Vagina (tissue), 2 donors: Measurements from ENCODE around the gene S100A9. TPM values are rescaled to one million over a fixed set of nuclear protein-coding genes. Genes with fewer than 3 reads are reported as not detected.
A peak's percentile ranks its signal among the peaks of the same experiment; 100 is the strongest.

Experiments
- DNase-seq, 2 donors: peaks; one replicate each; pipeline ENCODE4 v3.0.0-alpha.2; 2017; ENCODE audit errors: extremely low spot score in 2 of 2
- H3K27ac ChIP-seq: fragments of 200-600 bp; sonication (generic); one replicate; pipeline ENCODE4 v1.5.1; 2019
- H3K27me3 ChIP-seq: fragments of 200-600 bp; sonication (generic); one replicate; pipeline ENCODE4 v1.5.1; 2019
- H3K36me3 ChIP-seq, 2 donors: fragments of 200-600 bp; sonication (generic); one replicate each; pipeline ENCODE4 v1.5.1; 2017 to 2019
- H3K4me1 ChIP-seq: fragments of 200-600 bp; sonication (generic); one replicate; pipeline ENCODE4 v1.5.1; 2019
- H3K4me3 ChIP-seq, 2 donors: fragments of 200-600 bp; sonication (generic); 1 replicate in 1 of 2; 2 replicates in 1 of 2; pipeline ENCODE4 v1.5.1; 2016 to 2019
- H3K9me3 ChIP-seq: fragments of 200-600 bp; sonication (generic); one replicate; pipeline ENCODE4 v1.5.1; 2019
- CTCF ChIP-seq, 3 experiments: fragments of 450-650 bp in 2 of 3; fragments of 200-600 bp in 1 of 3; sonication (generic) in 1 of 3; IDR thresholded peaks; one replicate each; pipeline ENCODE4 v1.5.1; 2017 to 2019; ENCODE audit warnings: antibody characterized with exemption in 3 of 3, mild to moderate bottlenecking in 2 of 3, moderate library complexity in 2 of 3
- POLR2A ChIP-seq, 2 donors: fragments of 450-650 bp; IDR thresholded peaks; one replicate each; pipeline ENCODE4 v1.6.1; 2017; ENCODE audit warnings: antibody characterized with exemption in 2 of 2, mild to moderate bottlenecking in 2 of 2, moderate library complexity in 2 of 2
- POLR2AphosphoS5 ChIP-seq, 2 donors: sonication (generic); formaldehyde crosslinking; IDR thresholded peaks; one replicate each; pipeline ENCODE4 v1.9.0; 2017; ENCODE audit warnings: antibody characterized with exemption in 2 of 2, mild to moderate bottlenecking in 2 of 2, low read depth in 1 of 2; ENCODE audit not compliant: insufficient read depth in 1 of 2
- intact Hi-C: fragments of 100-400 bp; cut with DNase I; formaldehyde crosslinking; loops from one replicate; pipeline ENCODE4 v1.15.1; 2023
- total RNA-seq: library from RNA; depleted of rRNA; stranded (reverse); fragments of >200 nt; gene quantifications from one replicate; pipeline ENCODE4 v1.2.3, GENCODE V29; 2016

Gene S100A9
- total RNA-seq, 1 donor from 2014 or later: 4,658 TPM

- no peaks in the 10 kb centered on the region for H3K27me3 ChIP-seq
- DNase-seq: peak; percentile 22 to 58
Observed at GRCh38 chr1:153395776-153396175, 38.1 kb downstream of the S100A9 start.

GRCh38 chr1:153396461-153396860, 38.8 kb downstream of the S100A9 start:
- no peaks in the 10 kb centered on the region for H3K4me1 ChIP-seq
- no peak overlapping the region for H3K4me3 ChIP-seq
- intact Hi-C loops: no loop called here
- H3K36me3 ChIP-seq: no peaks in the 10 kb centered on the region
- H3K27me3 ChIP-seq: no peaks in the 10 kb centered on the region
- no peak for TF ChIP-seq POLR2AphosphoS5 (IDR thresholded peaks at IDR 0.05; ENCODE audit: insufficient read depth in 1 of 2, low read depth in 1 of 2)
- TF ChIP-seq POLR2A (IDR thresholded peaks at IDR 0.05): no peak
- TF ChIP-seq CTCF (IDR thresholded peaks at IDR 0.05): no peak
- no peak overlapping the region for H3K27ac ChIP-seq
- no peaks in the 10 kb centered on the region for H3K9me3 ChIP-seq
- peak; percentile 61 to 69 for DNase-seq

More at GRCh38 chr1:153395776-153396175, 38.1 kb downstream of the S100A9 start:
- H3K36me3 ChIP-seq: no peaks in the 10 kb centered on the region
- H3K4me3 ChIP-seq: no peak overlapping the region
- TF ChIP-seq CTCF (IDR thresholded peaks at IDR 0.05) (no peak), POLR2A (IDR thresholded peaks at IDR 0.05) (no peak), POLR2AphosphoS5 (IDR thresholded peaks at IDR 0.05; ENCODE audit: insufficient read depth in 1 of 2, low read depth in 1 of 2) (no peak)
- H3K4me1 ChIP-seq: no peaks in the 10 kb centered on the region
- H3K27ac ChIP-seq: peak overlapping the region; percentile 48
- intact Hi-C loops: no loop called here
- H3K9me3 ChIP-seq: no peaks in the 10 kb centered on the region

- Histone ChIP-seq H3K27ac (no peak overlapping the region), H3K9me3 (no peaks in the 10 kb centered on the region), H3K4me3 (no peak overlapping the region), H3K36me3 (no peaks in the 10 kb centered on the region), H3K27me3 (no peaks in the 10 kb centered on the region), H3K4me1 (no peaks in the 10 kb centered on the region)
- DNase-seq: peak in 1 of 2 donors; percentile 75
- no peak for TF ChIP-seq POLR2A (IDR thresholded peaks at IDR 0.05)
- no peak for TF ChIP-seq CTCF (IDR thresholded peaks at IDR 0.05)
- TF ChIP-seq POLR2AphosphoS5 (IDR thresholded peaks at IDR 0.05; ENCODE audit: insufficient read depth in 1 of 2, low read depth in 1 of 2): no peak
- intact Hi-C loops: no loop called here
Observed at GRCh38 chr1:153397051-153397923, 39.6 kb downstream of the S100A9 start.

- H3K27ac ChIP-seq: no peak overlapping the region
- no peaks in the 10 kb centered on the region for H3K27me3 ChIP-seq
- H3K4me3 ChIP-seq: no peak overlapping the region
- no peaks in the 10 kb centered on the region for H3K4me1 ChIP-seq
- H3K9me3 ChIP-seq: no peaks in the 10 kb centered on the region
- peak; percentile 72 for DNase-seq
- intact Hi-C loops: no loop called here
- H3K36me3 ChIP-seq: no peaks in the 10 kb centered on the region
- TF ChIP-seq POLR2A (IDR thresholded peaks at IDR 0.05) (no peak), CTCF (IDR thresholded peaks at IDR 0.05) (no peak), POLR2AphosphoS5 (IDR thresholded peaks at IDR 0.05; ENCODE audit: insufficient read depth in 1 of 2, low read depth in 1 of 2) (no peak)
Observed at GRCh38 chr1:153397924-153398651, 40.4 kb downstream of the S100A9 start.
